ENCODE measurements around the gene LSM3.
A peak's percentile ranks its signal among the peaks of the same experiment; 100 is the strongest.

LSM3 gene

GRCh38 chr3:14150491-14151230 is 28.0 kb upstream of the LSM3 start:
- TF ChIP-seq CTCF (IDR thresholded peaks at IDR 0.05; ENCODE audit: extremely low read depth, insufficient read depth, missing control alignments), result no peak
- no peak for DNase-seq (ENCODE audit: low spot score)
- in situ Hi-C loops (cut with MboI; ENCODE audit: low pct_unique_long_range_greater_than_20kb, low sequenced_read_pairs, unreplicated experiment), result no loop called here

GRCh38 chr3:14151471-14152083 is 27.0 kb upstream of the LSM3 start:
- TF ChIP-seq CTCF (IDR thresholded peaks at IDR 0.05; ENCODE audit: extremely low read depth, insufficient read depth, missing control alignments), result no peak
- in situ Hi-C loops (cut with MboI; ENCODE audit: low pct_unique_long_range_greater_than_20kb, low sequenced_read_pairs, unreplicated experiment), result no loop called here
- DNase-seq (ENCODE audit: low spot score), result no peak

GRCh38 chr3:14152233-14152962 is 26.2 kb upstream of the LSM3 start:
- no peak for DNase-seq (ENCODE audit: low spot score)
- in situ Hi-C loops (cut with MboI; ENCODE audit: low pct_unique_long_range_greater_than_20kb, low sequenced_read_pairs, unreplicated experiment), result no loop called here
- TF ChIP-seq CTCF (IDR thresholded peaks at IDR 0.05; ENCODE audit: extremely low read depth, insufficient read depth, missing control alignments), result peak; percentile 20

GRCh38 chr3:14152963-14153355 is 25.7 kb upstream of the LSM3 start:
- DNase-seq (ENCODE audit: low spot score), result no peak
- in situ Hi-C loops (cut with MboI; ENCODE audit: low pct_unique_long_range_greater_than_20kb, low sequenced_read_pairs, unreplicated experiment), result no loop called here
- no peak for TF ChIP-seq CTCF (IDR thresholded peaks at IDR 0.05; ENCODE audit: extremely low read depth, insufficient read depth, missing control alignments)

- TF ChIP-seq CTCF (IDR thresholded peaks at IDR 0.05; ENCODE audit: extremely low read depth, insufficient read depth, missing control alignments), result no peak
- in situ Hi-C loops (cut with MboI; ENCODE audit: low pct_unique_long_range_greater_than_20kb, low sequenced_read_pairs, unreplicated experiment), result no loop called here
- DNase-seq (ENCODE audit: low spot score), result no peak
These were observed 25.0 kb upstream of the LSM3 start for GRCh38 chr3:14153663-14154062.

- in situ Hi-C loops (cut with MboI; ENCODE audit: low pct_unique_long_range_greater_than_20kb, low sequenced_read_pairs, unreplicated experiment), result no loop called here
- DNase-seq (ENCODE audit: low spot score), result no peak
- TF ChIP-seq CTCF (IDR thresholded peaks at IDR 0.05; ENCODE audit: extremely low read depth, insufficient read depth, missing control alignments), result no peak
These were observed 24.3 kb upstream of the LSM3 start for GRCh38 chr3:14154276-14154675.
